G401 (cell line): ENCODE data around the gene TBC1D13. TPM values are rescaled to one million over a fixed set of nuclear protein-coding genes. Genes with fewer than 3 reads are reported as not detected.

Source experiments
- DNase-seq: peaks from one replicate; pipeline ENCODE4 v3.0.0-alpha.2; 2015; ENCODE audit warnings: low spot score
- in situ Hi-C: cut with HindIII; loops from 2 replicates; pipeline ENCODE4 v1.10.0; 2016; ENCODE audit warnings: low sequenced_read_pairs, mixed read lengths
- total RNA-seq: library from RNA; depleted of rRNA; stranded (reverse); fragments of >200 nt; shearing (Covaris generic); gene quantifications from 2 replicates; pipeline ENCODE4 v1.2.3, GENCODE V29; 2014

The TBC1D13 gene
- total RNA-seq, 1 experiment from 2014 or later = 2.5 TPM

DNA sequence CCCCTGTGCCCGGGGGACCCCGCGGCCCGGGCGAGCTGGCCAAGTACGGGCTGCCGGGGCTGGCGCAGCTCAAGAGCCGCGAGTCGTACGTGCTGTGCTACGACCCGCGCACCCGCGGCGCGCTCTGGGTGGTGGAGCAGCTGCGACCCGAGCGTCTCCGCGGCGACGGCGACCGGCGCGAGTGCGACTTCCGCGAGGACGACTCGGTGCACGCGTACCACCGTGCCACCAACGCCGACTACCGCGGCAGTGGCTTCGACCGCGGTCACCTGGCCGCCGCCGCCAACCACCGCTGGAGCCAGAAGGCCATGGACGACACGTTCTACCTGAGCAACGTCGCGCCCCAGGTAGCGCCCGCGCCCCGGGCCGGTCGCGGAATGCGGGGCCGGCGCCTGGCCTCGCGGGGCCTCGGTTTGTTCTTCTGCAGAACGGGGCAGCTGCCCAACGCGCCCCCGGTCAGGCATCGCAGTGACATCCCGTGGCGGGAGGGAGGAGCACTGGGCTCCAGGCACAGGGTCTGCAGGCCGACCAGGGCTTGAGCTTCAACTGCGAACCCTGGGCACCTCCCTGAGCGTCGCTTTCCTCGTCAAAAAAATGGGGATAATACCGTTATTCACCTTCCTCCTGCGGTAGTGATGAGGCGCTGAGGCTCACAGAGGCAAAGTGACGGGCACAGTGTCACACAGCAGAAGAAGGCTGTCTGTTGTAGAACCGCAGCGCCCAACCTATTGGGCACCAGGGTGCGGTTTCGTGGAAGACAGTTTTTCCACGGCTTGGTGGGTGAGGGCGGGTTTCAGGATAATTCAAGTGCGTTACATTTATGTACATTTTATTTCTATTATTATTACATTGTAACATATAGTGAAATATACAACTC is 32.0 kb downstream of the TBC1D13 start:
- in situ Hi-C loops = no loop called here
- DNase-seq = peak; percentile 35

DNA sequence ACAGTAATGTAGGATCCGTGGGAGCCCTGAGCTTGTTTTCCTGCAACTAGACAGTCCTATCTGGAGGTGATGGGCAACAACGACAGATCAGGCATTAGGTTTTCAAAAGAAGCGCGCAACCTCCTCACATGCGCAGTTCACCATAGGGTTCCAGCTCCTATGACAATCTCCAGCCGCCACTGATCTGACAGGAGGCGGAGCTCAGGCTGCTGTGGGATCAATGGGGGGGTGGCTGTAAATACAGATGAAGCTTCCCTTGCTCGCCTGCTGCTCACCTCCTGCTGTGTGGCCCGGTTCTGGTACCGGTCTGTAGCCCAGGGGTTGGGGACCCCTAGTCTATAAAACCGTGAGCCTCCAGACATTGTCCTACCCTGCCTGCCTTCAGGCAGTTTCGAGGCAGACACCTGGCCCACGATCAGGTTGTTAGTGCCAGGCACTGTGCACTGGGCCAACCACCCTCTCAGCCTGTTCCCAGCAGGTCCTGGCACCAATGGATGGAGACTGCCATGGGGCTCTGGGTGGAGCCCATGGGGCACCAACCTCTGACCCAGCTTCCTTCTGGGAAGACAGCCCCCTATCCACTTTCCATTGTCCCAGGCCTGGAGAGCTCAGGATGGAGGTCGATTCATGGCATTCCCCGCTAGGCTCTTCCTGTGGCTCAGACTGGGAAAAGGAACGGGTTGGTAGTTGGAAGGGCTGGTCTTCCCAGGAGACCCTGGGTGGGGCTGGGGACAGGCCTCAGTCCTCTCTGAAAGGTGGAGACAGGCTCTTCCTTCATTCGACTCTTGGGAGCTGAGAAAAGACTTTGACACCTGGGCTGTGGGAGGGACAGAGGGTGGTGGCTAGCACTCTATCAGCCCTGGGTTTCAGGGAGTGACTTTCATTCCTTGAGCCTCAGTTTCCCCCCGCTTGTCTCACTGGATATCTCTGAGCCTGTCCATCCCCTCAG is 32.9 kb downstream of the TBC1D13 start:
- in situ Hi-C loops = no loop called here
- peak; percentile 83 for DNase-seq

DNA sequence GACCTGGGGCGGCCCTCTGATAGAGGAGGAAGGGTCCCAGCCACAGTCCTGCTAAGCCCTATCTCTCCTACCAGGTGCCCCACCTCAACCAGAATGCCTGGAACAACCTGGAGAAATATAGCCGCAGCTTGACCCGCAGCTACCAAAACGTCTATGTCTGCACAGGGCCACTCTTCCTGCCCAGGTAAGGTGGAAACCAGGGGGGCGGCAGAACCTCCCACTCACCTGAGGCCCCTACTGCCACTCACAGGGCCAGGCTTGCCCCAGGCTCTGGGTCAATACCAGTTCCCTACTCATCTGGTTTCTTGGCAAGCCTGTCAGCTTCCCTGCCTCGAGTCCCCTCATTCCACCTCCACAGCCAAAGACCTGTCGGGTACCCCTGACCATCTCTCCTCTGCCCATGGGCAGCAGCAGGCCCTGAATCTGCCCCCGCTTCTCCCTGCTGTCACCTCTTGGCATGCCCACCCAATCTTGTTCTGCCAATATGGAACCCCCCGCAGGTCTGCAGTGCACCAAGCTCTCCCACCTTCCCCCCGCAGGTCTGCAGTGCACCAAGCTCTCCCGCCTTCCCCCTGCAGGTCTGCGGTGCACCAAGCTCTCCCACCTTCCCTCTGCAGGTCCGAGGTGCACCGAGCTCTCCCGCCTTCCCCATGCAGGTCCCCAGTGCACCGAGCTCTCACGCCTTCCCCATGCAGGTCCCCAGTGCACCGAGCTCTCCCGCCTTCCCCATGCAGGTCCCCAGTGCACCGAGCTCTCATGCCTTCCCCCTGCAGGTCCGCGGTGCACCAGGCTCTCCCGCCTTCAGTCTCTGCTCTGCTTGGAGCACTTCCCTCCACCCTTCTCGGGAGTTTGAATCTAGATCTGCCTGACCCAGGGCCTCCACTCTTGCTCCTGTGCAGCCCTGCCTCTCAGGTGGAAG is 33.9 kb downstream of the TBC1D13 start:
- in situ Hi-C loops = no loop called here
- DNase-seq = no peak

DNA sequence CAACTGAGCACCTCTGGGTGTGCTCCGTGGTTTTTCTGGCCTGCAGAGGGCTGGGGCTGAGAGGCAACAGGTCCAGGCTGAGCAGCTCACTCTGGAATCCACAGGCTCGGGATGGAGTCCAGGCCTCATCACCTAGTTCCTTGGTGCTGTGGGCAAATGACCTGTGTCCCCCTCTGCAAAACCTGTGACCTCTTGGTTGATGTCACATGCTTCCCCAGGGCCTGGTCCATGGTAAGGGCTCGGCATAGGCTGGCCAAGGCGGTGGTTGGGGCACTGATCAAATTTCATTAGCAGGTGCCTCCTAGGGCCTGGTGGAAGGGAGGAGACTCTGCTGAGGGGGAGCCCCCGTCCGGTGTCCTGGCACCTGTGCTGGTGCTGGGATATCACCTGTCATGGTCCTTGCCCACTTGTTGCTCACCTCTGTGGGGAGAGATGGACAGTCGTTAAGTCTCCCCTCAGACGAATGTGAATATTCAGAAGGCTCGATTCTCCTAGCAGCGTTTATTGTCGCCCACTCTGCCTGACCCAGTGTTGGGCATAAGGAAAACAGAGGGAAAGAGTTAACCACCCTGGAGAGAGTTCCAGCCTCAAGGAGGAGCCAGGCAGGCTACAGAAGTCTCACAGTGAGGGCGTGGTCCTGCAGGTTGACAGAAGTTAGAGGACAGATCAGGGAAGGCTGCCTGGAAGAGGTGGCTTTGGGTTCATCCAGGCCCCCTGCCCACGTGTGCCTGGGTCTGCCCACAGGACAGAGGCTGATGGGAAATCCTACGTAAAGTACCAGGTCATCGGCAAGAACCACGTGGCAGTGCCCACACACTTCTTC is 34.7 kb downstream of the TBC1D13 start:
- in situ Hi-C loops = no loop called here
- no peak for DNase-seq

DNA sequence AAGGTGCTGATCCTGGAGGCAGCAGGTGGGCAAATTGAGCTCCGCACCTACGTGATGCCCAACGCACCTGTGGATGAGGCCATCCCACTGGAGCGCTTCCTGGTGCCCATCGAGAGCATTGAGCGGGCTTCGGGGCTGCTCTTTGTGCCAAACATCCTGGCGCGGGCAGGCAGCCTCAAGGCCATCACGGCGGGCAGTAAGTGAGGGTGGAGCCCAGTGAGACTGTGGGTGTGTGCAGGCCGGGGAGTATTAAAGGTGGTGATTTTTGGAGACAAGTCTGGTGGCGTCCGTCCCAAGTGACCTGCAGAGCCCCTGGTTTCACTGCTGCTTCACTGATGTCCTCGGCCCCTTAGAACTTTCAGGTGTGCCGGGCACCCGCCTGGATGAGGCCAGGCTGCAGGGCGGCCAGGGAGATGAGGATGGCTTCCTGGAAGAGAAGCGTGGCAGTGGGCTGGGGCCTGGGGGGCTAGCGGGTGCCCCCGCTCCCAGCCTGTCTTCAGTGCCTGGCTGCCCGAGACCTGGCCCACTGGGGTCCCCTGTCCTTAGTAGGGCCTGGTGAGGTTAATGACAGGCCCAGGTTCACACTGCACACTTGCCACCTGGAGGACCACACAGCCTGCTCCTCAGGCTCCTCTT is 35.5 kb downstream of the TBC1D13 start:
- DNase-seq = no peak
- in situ Hi-C loops = no loop called here

DNA sequence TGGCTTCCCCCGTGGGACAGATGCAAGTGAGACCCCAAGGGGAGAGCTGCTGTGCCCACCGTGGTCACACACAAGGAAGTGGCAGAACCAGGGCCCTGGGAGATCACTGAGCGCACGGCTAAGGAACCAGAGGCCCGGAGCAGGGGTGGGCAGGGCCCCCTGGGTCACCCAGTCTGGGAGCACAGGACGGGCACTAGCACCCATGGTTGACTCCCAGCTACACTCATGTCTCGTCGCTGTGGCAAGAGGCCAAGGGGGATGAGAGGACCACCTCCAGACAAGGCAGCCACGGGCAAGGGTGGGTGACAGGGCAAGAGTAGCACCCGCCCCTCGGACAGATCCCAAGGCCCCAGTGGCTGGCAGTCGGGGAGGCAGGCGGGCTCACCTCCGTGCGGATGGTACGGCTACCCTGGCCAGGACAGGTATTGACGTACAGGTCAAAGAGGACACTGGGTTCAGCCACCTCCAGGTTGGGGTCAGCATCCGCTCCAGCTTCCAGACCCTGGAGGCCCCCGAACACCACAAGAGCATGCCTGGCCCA is 36.4 kb downstream of the TBC1D13 start:
- in situ Hi-C loops = no loop called here
- no peak for DNase-seq

DNA sequence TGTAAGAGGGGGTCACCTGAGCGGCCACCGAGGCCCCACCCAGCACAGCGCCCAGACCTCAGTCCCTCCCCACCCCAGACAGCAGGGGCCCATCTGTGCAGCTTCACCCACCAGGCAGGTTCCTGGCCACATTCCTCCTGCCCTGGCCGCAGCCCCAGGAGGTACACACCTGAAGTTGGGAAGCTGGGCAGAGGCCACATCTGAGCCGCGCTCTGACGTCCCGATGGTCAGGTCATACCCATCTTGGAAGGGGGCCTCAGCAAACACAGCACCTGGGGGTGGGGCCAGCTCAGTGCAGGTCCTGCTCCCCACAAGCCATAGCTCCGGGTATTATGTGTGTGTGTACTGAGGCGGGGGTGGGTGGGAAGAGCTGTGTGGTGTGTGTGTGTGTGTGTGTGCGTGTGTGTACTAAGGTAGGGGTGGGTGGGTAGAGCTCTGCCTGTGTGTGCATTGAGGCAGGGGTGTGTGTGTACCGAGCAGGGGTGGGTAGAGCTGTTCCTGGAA is 36.9 kb downstream of the TBC1D13 start:
- in situ Hi-C loops = no loop called here

DNA sequence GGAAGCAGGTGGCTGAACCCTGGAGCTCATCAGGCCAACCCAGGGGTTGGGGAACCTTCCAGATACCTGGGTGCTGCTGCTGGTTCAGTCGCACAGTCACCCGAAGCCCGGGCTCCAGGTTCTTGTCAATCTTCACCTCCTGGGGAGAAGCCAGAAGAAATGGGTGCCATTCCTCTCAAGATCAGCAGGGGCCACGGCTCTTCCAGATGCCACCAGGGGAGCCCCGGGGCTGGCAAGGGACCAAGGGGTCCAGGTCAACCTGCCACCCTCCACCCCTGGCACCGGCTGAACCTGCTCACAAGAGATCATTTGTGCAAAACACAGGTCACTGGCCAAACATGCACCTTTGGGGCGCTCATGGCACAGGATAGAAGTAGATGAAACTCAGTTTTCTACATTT is 37.9 kb downstream of the TBC1D13 start:
- in situ Hi-C loops = no loop called here
- DNase-seq = no peak

More for the DNA sequence above, 36.9 kb downstream of the TBC1D13 start:
- no peak for DNase-seq

DNA sequence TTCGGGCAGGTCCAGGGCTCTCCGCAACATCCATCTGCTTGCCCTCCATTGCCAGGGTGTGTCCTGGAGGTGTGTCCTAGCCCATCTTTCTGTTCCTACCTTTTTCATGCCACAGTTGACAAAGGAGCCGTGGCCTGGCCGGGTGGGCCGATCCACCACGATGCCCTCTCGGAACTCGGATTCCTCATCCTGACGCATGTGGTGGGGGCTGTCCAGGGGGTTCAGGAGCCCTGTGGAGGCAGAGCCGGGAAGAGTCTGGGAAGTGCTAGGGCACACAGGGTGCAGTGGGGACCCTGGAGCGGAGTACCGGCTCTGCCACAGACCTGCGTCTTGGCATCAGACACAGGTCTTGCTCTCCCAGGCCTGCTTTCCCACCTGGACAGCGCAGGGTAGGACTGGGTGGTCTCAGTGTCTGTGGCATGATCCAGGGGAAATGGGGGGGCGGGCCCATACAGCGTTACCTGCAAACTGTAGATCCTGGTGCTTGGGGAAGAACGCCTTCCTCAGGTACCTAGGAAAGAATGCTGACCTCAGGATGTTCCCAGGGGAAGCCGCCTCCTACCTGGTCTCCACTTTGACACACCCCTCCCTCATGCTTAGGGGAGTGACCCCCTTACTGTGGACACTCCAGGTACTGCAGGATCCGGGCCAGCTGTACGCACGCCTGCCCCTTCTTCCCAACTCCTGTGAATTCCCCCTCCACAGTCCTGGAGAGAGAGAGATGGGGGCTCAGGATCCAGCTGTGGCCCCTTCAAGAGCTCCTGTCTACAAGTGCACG is 39.1 kb downstream of the TBC1D13 start:
- in situ Hi-C loops = no loop called here
- DNase-seq = no peak

DNA sequence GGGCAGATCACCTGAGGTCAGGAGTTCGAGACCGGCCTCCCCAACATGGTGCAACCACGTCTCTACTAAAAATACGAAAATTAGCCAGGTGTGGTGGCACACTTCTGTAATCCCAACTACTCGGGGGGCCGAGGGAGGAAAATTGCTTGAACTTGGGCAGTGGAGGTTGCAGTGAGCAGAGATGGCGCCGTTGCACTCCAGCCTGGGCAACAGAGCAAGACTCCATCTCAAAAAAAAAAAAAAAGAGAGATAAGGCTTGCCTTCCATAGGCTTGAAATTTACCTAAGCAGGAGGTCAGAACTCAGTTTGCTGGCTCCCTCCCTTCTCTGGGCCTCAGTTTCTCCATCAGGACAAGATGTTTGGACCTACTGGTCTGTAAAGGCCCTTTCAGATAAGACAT is 41.2 kb downstream of the TBC1D13 start:
- DNase-seq = no peak
- in situ Hi-C loops = no loop called here

DNA sequence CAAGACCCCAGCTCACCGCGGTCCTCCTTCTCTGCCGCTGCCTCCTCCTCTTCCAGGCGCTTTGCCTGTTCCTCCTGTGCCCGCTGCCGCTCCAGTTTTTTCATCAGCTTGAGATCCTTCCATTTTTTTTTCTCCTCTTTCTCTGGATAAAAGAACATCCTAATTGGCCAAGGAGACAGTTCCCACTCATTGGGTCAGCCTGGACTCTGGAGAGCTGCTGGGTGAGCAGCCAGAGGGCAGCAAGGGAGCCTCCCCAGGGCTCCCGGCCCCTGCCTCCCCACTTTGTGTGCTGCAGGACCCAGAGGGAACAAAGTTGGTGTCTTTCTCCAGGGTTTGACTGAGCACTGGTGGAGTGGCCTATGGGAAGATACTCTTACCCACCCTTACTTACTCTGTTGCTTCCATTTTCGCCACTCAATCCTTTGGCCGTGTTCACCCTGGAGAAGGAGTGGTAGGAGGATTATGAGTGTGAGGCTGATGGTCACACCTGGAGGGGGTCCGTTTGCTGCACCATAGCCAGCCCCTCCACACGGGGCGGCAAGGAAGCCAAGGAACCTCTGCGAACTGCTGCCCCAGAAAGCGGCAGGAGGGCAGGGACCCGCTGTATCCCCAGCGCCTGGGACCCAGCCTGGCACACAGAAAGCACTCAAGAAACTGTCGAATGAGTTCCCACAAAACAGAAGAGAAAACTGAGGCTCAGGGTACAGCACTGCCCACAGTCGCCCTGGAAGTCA is 41.8 kb downstream of the TBC1D13 start:
- in situ Hi-C loops = no loop called here
- no peak for DNase-seq

DNA sequence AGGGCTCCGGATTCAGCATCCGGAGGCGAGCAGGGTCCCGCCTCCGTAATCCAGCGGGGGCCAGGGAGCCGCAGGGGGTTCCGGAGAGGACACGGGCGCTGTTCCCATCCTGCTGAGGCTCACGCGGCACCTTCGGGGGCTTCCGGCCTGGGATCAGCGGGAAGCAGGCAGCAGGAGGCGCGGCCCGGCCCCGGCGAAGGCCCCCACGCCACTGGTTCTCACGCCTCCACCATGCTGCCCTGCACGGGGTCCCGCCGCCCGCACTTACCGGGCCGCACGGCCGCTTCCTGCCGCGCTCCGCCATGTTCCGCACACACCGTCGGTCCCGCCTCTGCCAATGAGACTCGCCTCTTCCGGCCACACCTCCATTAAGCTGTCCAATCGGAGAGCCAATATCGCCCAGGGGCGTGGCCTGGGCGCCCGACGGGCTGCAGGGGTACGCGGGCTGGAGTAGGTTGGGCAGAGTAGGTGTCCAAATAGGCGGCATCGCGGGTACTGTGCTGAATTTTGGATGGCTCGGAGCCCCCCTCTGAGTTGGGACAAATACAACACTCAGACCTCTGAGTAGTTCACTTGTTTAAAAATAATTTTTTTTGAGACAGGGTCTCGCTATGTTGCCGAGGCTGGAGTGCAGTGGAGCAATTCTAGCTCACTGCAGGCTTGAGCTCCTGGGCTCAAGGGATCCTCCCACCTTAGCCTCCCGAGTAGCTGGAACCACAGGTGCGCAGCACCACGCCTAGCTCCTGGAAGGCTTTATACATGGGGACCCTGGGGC is 42.6 kb downstream of the TBC1D13 start, which contains the start of gene SPOUT1:
SPOUT1 (minus strand) TSS at position 318 of the 775 bp plus-strand sequence; CDS start at position 304, 14 bp downstream.
- peak; percentile 95 for DNase-seq
- in situ Hi-C loops = no loop called here

DNA sequence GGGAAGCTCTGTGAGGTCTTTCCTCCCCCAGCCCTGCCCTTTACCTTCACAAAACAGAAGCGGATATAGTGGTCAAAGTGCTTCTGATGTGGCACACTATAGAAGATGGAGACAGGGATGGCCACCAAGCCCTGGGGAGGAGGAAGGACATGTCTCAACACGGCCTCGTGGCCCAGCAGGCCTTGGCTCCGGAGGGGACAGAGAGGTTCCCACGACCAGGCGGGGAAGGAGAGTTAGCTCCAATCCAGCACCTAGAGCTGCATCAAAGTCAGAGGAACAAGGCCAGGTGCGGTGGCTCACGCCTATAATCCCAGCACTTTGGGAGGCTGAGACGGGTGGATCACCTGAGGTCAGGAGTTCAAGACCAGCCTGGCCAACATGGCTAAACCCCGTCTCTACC is 46.6 kb downstream of the TBC1D13 start:
- in situ Hi-C loops = no loop called here
- no peak for DNase-seq

DNA sequence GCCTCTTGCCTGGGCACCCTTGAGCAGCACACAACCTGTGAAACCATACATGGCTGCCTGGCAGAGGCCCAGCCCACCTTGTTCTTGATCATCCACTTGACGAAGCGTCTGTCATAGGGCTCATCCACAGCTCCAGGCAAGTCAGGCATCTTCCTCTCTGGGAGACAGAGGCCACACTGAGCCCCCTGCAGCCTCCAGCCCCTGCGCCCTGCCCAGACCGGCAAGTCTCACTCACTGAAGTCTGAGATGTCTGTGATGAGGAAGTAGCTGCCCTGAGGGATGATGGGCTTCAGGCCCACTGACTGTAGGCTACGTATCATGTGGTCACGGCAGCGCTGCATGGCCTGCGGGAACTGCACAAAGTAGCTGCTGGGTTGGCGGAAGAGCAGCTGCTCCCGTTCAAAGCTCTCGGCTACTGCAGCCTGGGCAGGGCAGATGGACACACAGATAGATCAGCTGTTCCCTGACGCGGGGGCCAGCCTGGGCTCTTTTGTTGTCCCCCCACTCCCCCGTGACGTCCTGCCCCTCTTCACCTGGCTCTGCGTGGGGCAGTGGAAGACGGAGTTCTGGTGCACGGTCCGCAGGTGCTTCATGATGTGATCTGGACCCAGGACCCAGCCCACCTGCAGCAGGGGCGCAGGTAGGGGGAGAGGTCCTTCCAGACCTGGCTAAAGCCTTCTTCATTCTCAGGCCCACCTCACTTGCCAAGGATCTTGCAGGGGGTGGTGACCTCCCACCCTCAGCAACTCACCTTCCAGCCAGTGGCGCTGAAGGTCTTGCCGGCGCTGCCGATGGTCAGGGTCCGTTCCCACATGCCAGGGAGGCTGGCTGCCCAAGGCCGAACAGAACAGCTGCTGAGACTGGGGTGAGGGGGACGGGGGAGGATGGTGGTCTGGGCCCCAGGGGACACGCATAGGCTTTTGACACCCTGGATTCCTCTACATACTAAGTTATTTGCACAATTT is 48.5 kb downstream of the TBC1D13 start:
- no peak for DNase-seq
- in situ Hi-C loops = no loop called here
